ENCODE results near the gene FAM13B.
A peak's percentile ranks its signal among the peaks of the same experiment; 100 is the strongest.

FAM13B gene

GRCh38 chr5:137959488-137959887 lies 73.4 kb downstream of the FAM13B start:
- H3K27me3 ChIP-seq (ENCODE audit: control insufficient read depth in 1 of 2, insufficient read depth in 1 of 2, low read length in 2 of 2), result no peaks in the 10 kb centered on the region
- 97% methylated on average over 4 of the region's 4 CpGs for WGBS

GRCh38 chr5:137957948-137958347 lies 74.9 kb downstream of the FAM13B start:
- Histone ChIP-seq H3K4me3 (ENCODE audit: insufficient read depth in 1 of 2, low read depth in 1 of 2, low read length in 2 of 2) (no peak overlapping the region), H3K4me2 (ENCODE audit: low read length, poor library complexity, severe bottlenecking) (no peak overlapping the region), H4K91ac (ENCODE audit: low read length) (no peak overlapping the region), H2AK5ac (ENCODE audit: low read length, severe bottlenecking) (no peak overlapping the region), H2AFZ (ENCODE audit: low read depth, low read length) (no peak overlapping the region), H4K8ac (ENCODE audit: low read length) (no peak overlapping the region), H3K79me1 (replicated peaks; ENCODE audit: low read length, poor library complexity, severe bottlenecking) (peaks cover 5% of the 10 kb centered on the region), H2BK15ac (ENCODE audit: low read depth, poor library complexity, severe bottlenecking) (no peak overlapping the region), H3K4me1 (ENCODE audit: control insufficient read depth, insufficient read depth, low read depth, low read length) (peaks cover 2% of the 10 kb centered on the region), H3K36me3 (ENCODE audit: control insufficient read depth in 1 of 2, insufficient read depth in 2 of 2, low read depth in 1 of 2, low read length in 2 of 2) (peaks cover 0 to 70% of the 10 kb centered on the region in 2 experiments), H2BK120ac (ENCODE audit: low read depth, low read length) (no peak overlapping the region), H3K9ac (ENCODE audit: low read length) (no peak overlapping the region), H3K27ac (ENCODE audit: low read length, poor library complexity, severe bottlenecking) (no peak overlapping the region), H3K23ac (ENCODE audit: low read length in 2 of 2) (no peak overlapping the region), H3K9me3 (ENCODE audit: control insufficient read depth, low read length) (no peaks in the 10 kb centered on the region), H2BK12ac (ENCODE audit: low read length in 2 of 2) (no peak overlapping the region), H3K27me3 (ENCODE audit: control insufficient read depth in 1 of 2, insufficient read depth in 1 of 2, low read length in 2 of 2) (no peaks in the 10 kb centered on the region), H3K14ac (ENCODE audit: low read length in 2 of 2) (no peak overlapping the region), H2BK5ac (ENCODE audit: low read depth, low read length, poor library complexity, severe bottlenecking) (no peak overlapping the region), H3K4ac (ENCODE audit: low read depth in 1 of 2, low read length in 2 of 2) (no peak overlapping the region), H3K18ac (ENCODE audit: low read depth in 1 of 2, low read length in 2 of 2) (no peak overlapping the region)
- no peak for DNase-seq
- 15% methylated on average over 1 of the region's 1 CpG for WGBS

More at GRCh38 chr5:137959488-137959887, 73.4 kb downstream of the FAM13B start:
- Histone ChIP-seq H2AK5ac (ENCODE audit: low read length, severe bottlenecking) (no peak overlapping the region), H4K8ac (ENCODE audit: low read length) (no peak overlapping the region), H2AFZ (ENCODE audit: low read depth, low read length) (no peak overlapping the region), H3K14ac (ENCODE audit: low read length in 2 of 2) (no peak overlapping the region), H3K18ac (ENCODE audit: low read depth in 1 of 2, low read length in 2 of 2) (no peak overlapping the region), H3K23ac (ENCODE audit: low read length in 2 of 2) (no peak overlapping the region), H3K27ac (ENCODE audit: low read length, poor library complexity, severe bottlenecking) (no peak overlapping the region), H3K4ac (ENCODE audit: low read depth in 1 of 2, low read length in 2 of 2) (no peak overlapping the region), H2BK15ac (ENCODE audit: low read depth, poor library complexity, severe bottlenecking) (no peak overlapping the region), H3K9ac (ENCODE audit: low read length) (no peak overlapping the region), H3K79me1 (replicated peaks; ENCODE audit: low read length, poor library complexity, severe bottlenecking) (peaks cover 10% of the 10 kb centered on the region), H3K9me3 (ENCODE audit: control insufficient read depth, low read length) (no peaks in the 10 kb centered on the region), H4K91ac (ENCODE audit: low read length) (no peak overlapping the region), H2BK5ac (ENCODE audit: low read depth, low read length, poor library complexity, severe bottlenecking) (no peak overlapping the region), H3K4me3 (ENCODE audit: insufficient read depth in 1 of 2, low read depth in 1 of 2, low read length in 2 of 2) (no peak overlapping the region), H3K36me3 (ENCODE audit: control insufficient read depth in 1 of 2, insufficient read depth in 2 of 2, low read depth in 1 of 2, low read length in 2 of 2) (peaks cover 3 to 71% of the 10 kb centered on the region in 2 experiments), H2BK120ac (ENCODE audit: low read depth, low read length) (no peak overlapping the region), H2BK12ac (ENCODE audit: low read length in 2 of 2) (no peak overlapping the region), H3K4me2 (ENCODE audit: low read length, poor library complexity, severe bottlenecking) (no peak overlapping the region), H3K4me1 (ENCODE audit: control insufficient read depth, insufficient read depth, low read depth, low read length) (peaks cover 2% of the 10 kb centered on the region)
- DNase-seq, result no peak

- peak; percentile 97 for DNase-seq
- Histone ChIP-seq H3K9ac (ENCODE audit: low read length) (peak overlapping the region; percentile 74), H3K18ac (ENCODE audit: low read depth in 1 of 2, low read length in 2 of 2) (peak overlapping the region; percentile 76 to 94), H3K9me3 (ENCODE audit: control insufficient read depth, low read length) (no peaks in the 10 kb centered on the region), H2BK15ac (ENCODE audit: low read depth, poor library complexity, severe bottlenecking) (no peak overlapping the region), H2BK12ac (ENCODE audit: low read length in 2 of 2) (peak overlapping the region; percentile 66 to 83), H2BK120ac (ENCODE audit: low read depth, low read length) (peak overlapping the region; percentile 27), H3K4me2 (ENCODE audit: low read length, poor library complexity, severe bottlenecking) (no peak overlapping the region), H3K36me3 (ENCODE audit: control insufficient read depth in 1 of 2, insufficient read depth in 2 of 2, low read depth in 1 of 2, low read length in 2 of 2) (peaks cover 11 to 70% of the 10 kb centered on the region in 2 experiments), H2BK5ac (ENCODE audit: low read depth, low read length, poor library complexity, severe bottlenecking) (no peak overlapping the region), H3K27me3 (ENCODE audit: control insufficient read depth in 1 of 2, insufficient read depth in 1 of 2, low read length in 2 of 2) (no peaks in the 10 kb centered on the region), H3K4ac (ENCODE audit: low read depth in 1 of 2, low read length in 2 of 2) (peak overlapping the region in 1 of 2 experiments; percentile 46), H3K79me1 (replicated peaks; ENCODE audit: low read length, poor library complexity, severe bottlenecking) (peaks cover 18% of the 10 kb centered on the region), H4K91ac (ENCODE audit: low read length) (peak overlapping the region; percentile 68), H3K4me3 (ENCODE audit: insufficient read depth in 1 of 2, low read depth in 1 of 2, low read length in 2 of 2) (peak overlapping the region in 1 of 2 experiments; percentile 54), H3K14ac (ENCODE audit: low read length in 2 of 2) (no peak overlapping the region), H2AK5ac (ENCODE audit: low read length, severe bottlenecking) (no peak overlapping the region), H4K8ac (ENCODE audit: low read length) (no peak overlapping the region), H3K27ac (ENCODE audit: low read length, poor library complexity, severe bottlenecking) (peak overlapping the region; percentile 69), H3K4me1 (ENCODE audit: control insufficient read depth, insufficient read depth, low read depth, low read length) (peaks cover 3% of the 10 kb centered on the region), H3K23ac (ENCODE audit: low read length in 2 of 2) (no peak overlapping the region), H2AFZ (ENCODE audit: low read depth, low read length) (no peak overlapping the region)
- WGBS, result 37% methylated on average over 7 of the region's 9 CpGs
Measured at GRCh38 chr5:137954131-137954879, 78.6 kb downstream of the FAM13B start.

- no peak overlapping the region for H2BK120ac ChIP-seq (ENCODE audit: low read depth, low read length)
- no peak overlapping the region for H2AFZ ChIP-seq (ENCODE audit: low read depth, low read length)
- no peak overlapping the region for H3K14ac ChIP-seq (ENCODE audit: low read length in 2 of 2)
- H4K91ac ChIP-seq (ENCODE audit: low read length), result no peak overlapping the region
- H3K23ac ChIP-seq (ENCODE audit: low read length in 2 of 2), result no peak overlapping the region
- H2BK5ac ChIP-seq (ENCODE audit: low read depth, low read length, poor library complexity, severe bottlenecking), result no peak overlapping the region
- H3K27me3 ChIP-seq (ENCODE audit: control insufficient read depth in 1 of 2, insufficient read depth in 1 of 2, low read length in 2 of 2), result no peaks in the 10 kb centered on the region
- no peak overlapping the region for H3K4me2 ChIP-seq (ENCODE audit: low read length, poor library complexity, severe bottlenecking)
- H3K79me1 ChIP-seq (replicated peaks; ENCODE audit: low read length, poor library complexity, severe bottlenecking), result peaks cover 16% of the 10 kb centered on the region
- no peak overlapping the region for H3K18ac ChIP-seq (ENCODE audit: low read depth in 1 of 2, low read length in 2 of 2)
- H3K36me3 ChIP-seq (ENCODE audit: control insufficient read depth in 1 of 2, insufficient read depth in 2 of 2, low read depth in 1 of 2, low read length in 2 of 2), result peaks cover 24 to 96% of the 10 kb centered on the region in 2 experiments
- H3K9ac ChIP-seq (ENCODE audit: low read length), result no peak overlapping the region
- H2AK5ac ChIP-seq (ENCODE audit: low read length, severe bottlenecking), result no peak overlapping the region
- no peak overlapping the region for H3K27ac ChIP-seq (ENCODE audit: low read length, poor library complexity, severe bottlenecking)
- no peak overlapping the region for H2BK15ac ChIP-seq (ENCODE audit: low read depth, poor library complexity, severe bottlenecking)
- no peaks in the 10 kb centered on the region for H3K4me1 ChIP-seq (ENCODE audit: control insufficient read depth, insufficient read depth, low read depth, low read length)
- H3K4ac ChIP-seq (ENCODE audit: low read depth in 1 of 2, low read length in 2 of 2), result no peak overlapping the region
- H4K8ac ChIP-seq (ENCODE audit: low read length), result no peak overlapping the region
- no peak for DNase-seq
- WGBS, result no CpG with 5 or more reads among the region's 1 CpG
- H3K4me3 ChIP-seq (ENCODE audit: insufficient read depth in 1 of 2, low read depth in 1 of 2, low read length in 2 of 2), result no peak overlapping the region
- no peaks in the 10 kb centered on the region for H3K9me3 ChIP-seq (ENCODE audit: control insufficient read depth, low read length)
- no peak overlapping the region for H2BK12ac ChIP-seq (ENCODE audit: low read length in 2 of 2)
Measured at GRCh38 chr5:137945825-137946224, 87.1 kb downstream of the FAM13B start.
